ENCODE data around the gene NLN.

The NLN gene

GRCh38 chr5:65876970-65877369 lies 155.0 kb downstream of the NLN start:
- no peak for DNase-seq
